Fibroblast of villous mesenchyme (primary cell): ENCODE results near the gene RAD51B. TPM values are rescaled to one million over a fixed set of nuclear protein-coding genes. Genes with fewer than 3 reads are reported as not detected.

Experiments
- DNase-seq: peaks from one replicate; pipeline ENCODE4 v3.0.0-alpha.2; 2010; ENCODE audit warnings: low read depth
- H3K4me3 ChIP-seq: 2 replicates; pipeline ENCODE4 v1.5.1; 2011; ENCODE audit warnings: low read depth, mild to moderate bottlenecking, low read length
- total RNA-seq: library from RNA; depleted of rRNA; stranded (reverse); fragments of >200 nt; gene quantifications from 2 replicates; pipeline ENCODE4 v1.2.3, GENCODE V29; 2012
- TF ChIP-seq, protein P1 (sequence below): IDR thresholded peaks from 2 replicates; pipeline ENCODE4 v1.5.1; 2012; ENCODE audit warnings: low read depth, mild to moderate bottlenecking, low read length; ENCODE audit not compliant: insufficient read depth

RAD51B gene
- total RNA-seq, 1 donor, result 22.0 TPM

DNA sequence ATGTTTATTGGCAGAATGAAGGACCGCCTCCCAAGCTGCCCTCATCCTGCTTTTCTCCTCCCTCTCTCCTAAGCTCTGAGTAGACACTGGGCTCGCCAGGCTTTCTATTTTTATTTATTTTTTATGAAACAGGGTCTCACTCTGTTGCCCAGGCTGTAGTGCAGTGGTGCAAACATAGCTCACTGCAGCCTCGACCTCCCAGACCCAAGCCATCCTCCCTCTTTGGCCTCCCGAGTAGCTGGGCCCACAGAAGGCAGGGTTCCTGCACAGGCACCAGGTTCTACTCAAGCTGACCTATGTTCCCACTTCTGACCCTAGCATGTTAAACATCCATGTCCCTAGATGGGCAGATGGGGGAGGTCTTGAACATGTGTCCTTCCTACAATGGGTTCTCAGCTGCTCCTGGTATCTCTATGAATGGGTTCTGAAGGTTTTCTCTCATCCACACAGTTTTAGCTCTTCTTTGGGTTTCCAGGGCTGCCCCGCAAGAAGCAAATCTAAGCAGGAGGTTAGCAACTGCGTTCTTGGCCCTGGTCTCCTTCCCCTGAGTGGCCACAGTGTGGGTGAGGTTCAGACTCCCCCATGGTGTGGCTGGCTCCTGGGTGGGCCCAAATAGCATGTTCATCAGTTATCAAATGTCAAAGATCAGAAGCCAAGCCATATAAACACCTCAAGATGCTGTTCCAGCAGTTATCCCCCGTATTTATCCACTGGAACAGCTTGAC lies 805.9 kb downstream of the RAD51B start:
- DNase-seq, result no peak
- TF ChIP-seq, protein P1, sequence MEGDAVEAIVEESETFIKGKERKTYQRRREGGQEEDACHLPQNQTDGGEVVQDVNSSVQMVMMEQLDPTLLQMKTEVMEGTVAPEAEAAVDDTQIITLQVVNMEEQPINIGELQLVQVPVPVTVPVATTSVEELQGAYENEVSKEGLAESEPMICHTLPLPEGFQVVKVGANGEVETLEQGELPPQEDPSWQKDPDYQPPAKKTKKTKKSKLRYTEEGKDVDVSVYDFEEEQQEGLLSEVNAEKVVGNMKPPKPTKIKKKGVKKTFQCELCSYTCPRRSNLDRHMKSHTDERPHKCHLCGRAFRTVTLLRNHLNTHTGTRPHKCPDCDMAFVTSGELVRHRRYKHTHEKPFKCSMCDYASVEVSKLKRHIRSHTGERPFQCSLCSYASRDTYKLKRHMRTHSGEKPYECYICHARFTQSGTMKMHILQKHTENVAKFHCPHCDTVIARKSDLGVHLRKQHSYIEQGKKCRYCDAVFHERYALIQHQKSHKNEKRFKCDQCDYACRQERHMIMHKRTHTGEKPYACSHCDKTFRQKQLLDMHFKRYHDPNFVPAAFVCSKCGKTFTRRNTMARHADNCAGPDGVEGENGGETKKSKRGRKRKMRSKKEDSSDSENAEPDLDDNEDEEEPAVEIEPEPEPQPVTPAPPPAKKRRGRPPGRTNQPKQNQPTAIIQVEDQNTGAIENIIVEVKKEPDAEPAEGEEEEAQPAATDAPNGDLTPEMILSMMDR, result no peak

DNA sequence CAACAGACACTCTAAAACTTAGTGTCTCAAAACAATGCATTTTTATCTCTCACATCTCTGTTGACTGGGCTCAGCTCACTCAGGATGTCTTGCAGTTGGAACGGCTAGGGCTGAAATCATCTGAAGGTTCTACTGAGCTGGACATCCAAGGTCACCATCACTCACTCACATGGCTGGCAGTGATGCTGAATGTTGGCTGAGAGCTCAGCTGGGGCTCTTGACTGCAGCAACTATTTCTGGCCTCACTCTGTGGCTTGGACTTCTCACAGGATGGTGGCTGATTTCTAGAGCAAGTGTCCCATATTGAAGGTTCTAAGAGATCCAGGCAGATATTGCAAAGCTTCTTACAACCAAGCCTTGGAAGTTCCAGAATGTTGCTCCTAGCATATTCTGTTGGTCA lies 806.8 kb downstream of the RAD51B start:
- TF ChIP-seq, protein P1, result no peak
- no peak for DNase-seq
- H3K4me3 ChIP-seq, result no peak overlapping the region

More for the DNA sequence above, 805.9 kb downstream of the RAD51B start:
- H3K4me3 ChIP-seq, result no peak overlapping the region

DNA sequence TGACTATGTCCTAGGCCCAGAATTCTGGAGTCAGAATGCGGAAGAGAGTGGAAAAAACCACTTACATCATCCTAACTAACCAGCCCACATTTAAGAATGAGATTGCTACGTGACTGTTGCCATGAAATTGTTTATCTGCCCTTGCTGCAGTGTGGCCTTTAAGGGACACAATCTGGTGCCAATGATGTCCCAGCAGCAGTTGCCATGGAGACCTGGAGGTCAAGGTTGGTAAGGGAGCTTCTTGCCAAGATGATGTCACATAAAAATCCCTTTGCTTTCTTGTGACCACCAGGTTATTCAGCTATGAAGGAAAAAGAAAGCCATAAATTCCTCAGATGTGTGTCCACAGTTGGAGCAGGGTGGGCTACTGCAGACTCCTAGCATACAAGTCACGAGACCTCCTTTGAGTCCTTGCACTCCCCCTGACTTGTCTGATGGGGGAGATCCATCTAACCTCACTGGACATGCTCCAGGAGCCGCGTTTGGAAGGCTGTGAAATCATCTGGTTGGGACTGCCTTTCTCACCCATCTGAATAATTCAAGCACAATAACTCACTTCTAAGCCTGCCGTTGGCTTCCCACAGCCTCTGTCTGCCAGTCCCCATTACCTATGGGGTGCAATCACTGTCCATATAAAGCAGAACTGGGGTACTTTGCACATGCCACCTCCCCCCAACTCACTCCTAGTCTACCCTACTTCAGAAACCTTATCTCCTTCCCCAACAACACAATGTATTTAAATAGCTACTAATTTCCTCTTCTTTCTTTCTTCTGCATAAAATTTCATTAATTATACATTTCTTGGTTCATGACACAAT lies 807.7 kb downstream of the RAD51B start:
- DNase-seq, result no peak
- no peak overlapping the region for H3K4me3 ChIP-seq
- TF ChIP-seq, protein P1, result no peak

DNA sequence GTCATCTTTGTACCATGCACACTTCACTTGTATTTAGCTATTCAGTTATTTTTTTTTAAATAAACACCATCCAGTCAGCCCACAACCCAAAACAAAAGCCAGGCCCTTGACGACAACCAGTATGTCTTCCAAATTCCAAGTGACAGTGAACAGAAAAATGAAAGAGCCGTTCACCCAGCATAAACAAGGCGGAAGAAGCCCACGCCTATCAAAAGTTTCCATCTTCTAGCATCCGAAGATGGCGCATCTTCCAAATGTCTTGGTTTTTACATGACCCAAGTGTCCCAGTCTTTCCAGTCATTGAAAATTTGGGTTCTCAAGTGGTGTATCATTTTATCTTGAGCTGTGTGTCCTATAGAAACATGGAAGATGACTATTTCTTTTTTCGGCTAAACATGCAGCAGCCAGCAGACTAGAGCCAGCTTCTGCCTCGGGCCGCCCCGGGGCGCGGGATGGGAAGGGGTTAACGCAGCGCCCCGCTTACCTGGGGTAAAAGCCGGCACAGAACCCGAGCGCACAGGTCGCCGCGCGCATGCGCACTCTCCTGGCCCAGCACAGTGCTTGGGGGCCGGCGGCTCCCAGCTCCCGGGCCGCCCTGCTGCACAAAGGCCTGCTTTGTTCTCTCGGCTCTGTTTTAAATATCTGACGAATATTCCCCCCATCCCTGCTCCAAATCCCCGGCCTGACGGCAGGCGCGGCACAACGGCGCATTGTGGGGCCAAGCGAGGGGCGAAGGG lies 808.5 kb downstream of the RAD51B start:
- no peak overlapping the region for H3K4me3 ChIP-seq
- TF ChIP-seq, protein P1, result no peak
- DNase-seq, result no peak

DNA sequence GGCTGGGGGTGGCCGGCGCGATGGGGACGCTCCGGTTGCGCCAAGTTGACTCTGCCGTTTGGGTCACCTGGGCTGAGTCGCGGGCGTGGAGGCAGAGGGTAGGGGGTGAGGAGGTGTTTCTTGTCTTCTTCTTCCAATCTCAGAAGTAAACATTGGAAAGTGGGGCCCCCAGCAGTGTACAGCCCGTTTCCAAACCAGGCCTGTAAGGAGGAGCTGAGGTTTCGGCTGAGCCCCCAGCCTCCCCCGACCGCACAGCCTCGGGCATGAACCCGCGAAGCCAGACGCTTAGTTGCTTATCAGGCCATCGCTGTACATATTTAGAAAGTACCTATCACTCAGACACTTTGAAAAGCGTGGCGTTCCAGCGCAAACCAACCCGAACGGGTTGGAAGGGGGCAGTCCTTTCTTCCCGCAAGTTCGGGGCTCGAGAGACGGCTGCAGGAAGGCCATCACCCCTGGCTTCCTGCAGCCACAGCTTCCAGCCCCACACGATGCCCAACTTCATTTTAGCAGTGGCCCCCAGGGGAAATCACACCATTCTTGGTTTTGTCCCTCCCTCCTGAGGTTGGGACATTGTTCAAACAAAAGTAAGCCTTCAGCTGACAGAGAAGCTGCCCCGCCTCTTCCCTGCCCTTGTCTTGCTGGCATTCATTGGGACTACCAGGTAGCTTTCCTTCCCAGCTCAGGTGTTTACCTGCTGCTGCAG lies 809.2 kb downstream of the RAD51B start:
- TF ChIP-seq, protein P1, result no peak
- no peak for DNase-seq
- no peak overlapping the region for H3K4me3 ChIP-seq

DNA sequence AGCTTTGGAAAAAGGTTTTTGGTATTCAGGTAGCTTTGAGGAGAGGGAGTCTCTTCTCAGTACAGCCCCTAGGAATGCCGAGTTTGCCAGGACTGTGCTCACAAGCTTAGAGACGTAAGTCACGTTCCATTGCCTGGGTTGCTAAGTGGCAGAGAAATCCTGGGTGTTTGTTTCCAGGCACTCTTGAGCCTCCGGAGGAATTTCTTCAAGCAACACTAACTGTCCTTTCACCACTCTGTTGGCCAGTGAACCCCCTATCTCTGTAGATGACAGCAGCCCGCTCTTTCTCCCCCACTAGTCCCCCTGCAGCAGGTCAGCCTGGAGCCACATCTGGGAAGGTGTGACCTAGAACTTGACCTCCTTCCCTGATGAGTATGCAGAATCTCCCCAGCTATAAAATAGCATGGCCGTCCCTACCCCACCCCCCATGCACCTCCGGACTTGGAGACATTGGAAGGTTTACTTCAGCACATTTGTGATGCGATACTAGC lies 810.5 kb downstream of the RAD51B start:
- DNase-seq, result no peak
- TF ChIP-seq, protein P1, result no peak
- H3K4me3 ChIP-seq, result no peak overlapping the region
